T-cell (primary cell): Measurements from ENCODE around the gene POT1. TPM values are rescaled to one million over a fixed set of nuclear protein-coding genes. Genes with fewer than 3 reads are reported as not detected.

Experiments
- ATAC-seq, 4 experiments: fragments of 200-7000 bp in 3 of 4; fragments of 150-1000 bp in 1 of 4; cut with Tn5 transposase; replicated peaks in 1 of 4; 1 replicate in 3 of 4; 2 replicates in 1 of 4; pipeline ENCODE4 v1.10.0; 2021; ENCODE audit warnings: moderate library complexity in 3 of 4, mild to moderate bottlenecking in 2 of 4, moderate number of reproducible peaks in 1 of 4
- CTCF ChIA-PET, 2 donors: fragments of 300-600 bp; sonication (Branson Sonifier 250); formaldehyde crosslinking; loops; one replicate each; lab custom pipeline; 2022; ENCODE audit warnings: antibody characterized with exemption in 2 of 2; lab: Charles Lee
- POLR2A ChIA-PET, 2 donors: fragments of 300-600 bp; sonication (Branson Sonifier 250); formaldehyde crosslinking; loops; one replicate each; lab custom pipeline; 2022; ENCODE audit warnings: antibody characterized with exemption in 2 of 2; lab: Charles Lee
- DNase-seq, 35 experiments: peaks; one replicate each; pipeline versions ENCODE4 v3.0.0 to v3.0.0-alpha.2; 2013 to 2023
- H3K27ac ChIP-seq: one replicate; pipeline ENCODE4 v1.5.1; 2013; ENCODE audit warnings: low read length
- H3K27me3 ChIP-seq, 2 experiments: replicated peaks in 1 of 2; 1 replicate in 1 of 2; 2 replicates in 1 of 2; pipeline versions ENCODE4 v1.6.1 to v1.7.0; 2013; ENCODE audit warnings: low read length in 1 of 2, mixed read lengths in 1 of 2; ENCODE audit not compliant: control insufficient read depth in 2 of 2, insufficient read depth in 2 of 2; ENCODE audit errors: extremely low read depth in 1 of 2
- H3K36me3 ChIP-seq, 2 donors: 1 replicate in 1 of 2; 2 replicates in 1 of 2; pipeline versions ENCODE4 v1.6.1 to v1.7.0; 2013; ENCODE audit warnings: low read length in 1 of 2; ENCODE audit not compliant: control insufficient read depth in 2 of 2, insufficient read depth in 1 of 2; ENCODE audit errors: extremely low read depth in 1 of 2
- H3K4me1 ChIP-seq, 2 experiments: 1 replicate in 1 of 2; 2 replicates in 1 of 2; pipeline versions ENCODE4 v1.6.1 to v1.7.0; 2013; ENCODE audit warnings: low read length in 2 of 2, mixed read lengths in 1 of 2; ENCODE audit not compliant: insufficient read depth in 2 of 2, control insufficient read depth in 1 of 2; ENCODE audit errors: extremely low read depth in 1 of 2
- H3K4me3 ChIP-seq, 2 donors: 1 replicate in 1 of 2; 2 replicates in 1 of 2; pipeline versions ENCODE4 v1.5.1 to v1.7.0; 2013; ENCODE audit warnings: mild to moderate bottlenecking in 2 of 2, low read length in 1 of 2, moderate library complexity in 1 of 2; ENCODE audit not compliant: control insufficient read depth in 1 of 2; ENCODE audit errors: extremely low read depth in 1 of 2
- H3K9me3 ChIP-seq: 2 replicates; pipeline ENCODE4 v1.7.0; 2013
- H3K27ac Mint-ChIP-seq, 2 donors: one replicate each; pipeline ENCODE4 v1.8.0; 2020 to 2021; ENCODE audit warnings: mild to moderate bottlenecking in 2 of 2, mixed read lengths in 2 of 2
- H3K27me3 Mint-ChIP-seq, 2 donors: one replicate each; pipeline ENCODE4 v1.8.0; 2021 to 2022; ENCODE audit warnings: mixed read lengths in 2 of 2
- H3K36me3 Mint-ChIP-seq: one replicate; pipeline ENCODE4 v1.8.0; 2021; ENCODE audit warnings: mixed read lengths
- H3K4me1 Mint-ChIP-seq, 3 donors: one replicate each; pipeline ENCODE4 v1.8.0; 2020 to 2022; ENCODE audit warnings: mixed read lengths in 3 of 3, mild to moderate bottlenecking in 1 of 3
- H3K4me3 Mint-ChIP-seq, 3 donors: one replicate each; pipeline ENCODE4 v1.8.0; 2020 to 2022; ENCODE audit warnings: mild to moderate bottlenecking in 3 of 3, mixed read lengths in 3 of 3, moderate library complexity in 3 of 3
- H3K9me3 Mint-ChIP-seq, 3 donors: one replicate each; pipeline ENCODE4 v1.8.0; 2020 to 2022; ENCODE audit warnings: mixed read lengths in 3 of 3
- WGBS: methylation state at CpG from one replicate; pipeline ENCODE4 v1.1.5; 2013; ENCODE audit warnings: missing lambda C conversion rate; ENCODE audit not compliant: insufficient coverage; 5-methylcytosine and 5-hydroxymethylcytosine counted together
- total RNA-seq, 35 experiments: library from RNA in 6 of 35; stranded (reverse) in 6 of 35; fragments of 120-200 nt in 1 of 35; gene quantifications; one replicate each; pipeline versions ENCODE4 v1.2.1 to v1.2.4 and lab custom pipeline; 2013 to 2026

Gene POT1
- total RNA-seq, 5 donors from 2014 or later (not counting 1 experiment from before 2014, with no cell fraction given), result 17.6 to 27.9 (median 23.2) TPM

DNA sequence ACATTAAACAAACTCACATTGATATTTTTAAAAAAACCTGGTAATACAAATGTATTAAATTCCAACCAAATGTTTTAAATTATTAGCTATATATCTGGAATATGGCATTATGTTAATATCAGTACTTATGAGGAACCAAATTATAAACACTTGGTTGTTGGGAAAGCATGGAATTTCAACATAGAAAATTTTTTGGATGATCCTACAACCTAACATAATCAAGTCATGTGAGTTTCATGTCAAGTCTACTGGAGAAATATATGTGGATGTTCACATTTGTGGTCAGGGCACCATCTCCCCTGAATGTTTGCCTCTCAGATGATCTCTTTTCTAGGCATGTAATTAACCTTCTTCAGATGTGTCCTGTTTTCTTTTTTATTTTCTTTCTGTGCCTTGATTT is 5.2 kb upstream of the POT1 start:
- no peaks in the 10 kb centered on the region for H3K9me3 Mint-ChIP-seq
- ChIA-PET CTCF (no interaction called here), POLR2A (no interaction called here)
- H3K4me3 Mint-ChIP-seq, result no peak overlapping the region
- no peak overlapping the region for H3K27ac Mint-ChIP-seq
- DNase-seq, result no peak
- peaks cover 1 to 8% (median 7%) of the 10 kb centered on the region in 3 donors for H3K4me1 Mint-ChIP-seq
- Histone ChIP-seq H3K27ac (no peak overlapping the region), H3K4me3 (no peak overlapping the region), H3K27me3 (no peaks in the 10 kb centered on the region), H3K4me1 (no peaks in the 10 kb centered on the region), H3K36me3 (no peaks in the 10 kb centered on the region), H3K9me3 (no peaks in the 10 kb centered on the region)
- H3K27me3 Mint-ChIP-seq, result no peaks in the 10 kb centered on the region
- no peaks in the 10 kb centered on the region for H3K36me3 Mint-ChIP-seq
- ATAC-seq, result no peak

DNA sequence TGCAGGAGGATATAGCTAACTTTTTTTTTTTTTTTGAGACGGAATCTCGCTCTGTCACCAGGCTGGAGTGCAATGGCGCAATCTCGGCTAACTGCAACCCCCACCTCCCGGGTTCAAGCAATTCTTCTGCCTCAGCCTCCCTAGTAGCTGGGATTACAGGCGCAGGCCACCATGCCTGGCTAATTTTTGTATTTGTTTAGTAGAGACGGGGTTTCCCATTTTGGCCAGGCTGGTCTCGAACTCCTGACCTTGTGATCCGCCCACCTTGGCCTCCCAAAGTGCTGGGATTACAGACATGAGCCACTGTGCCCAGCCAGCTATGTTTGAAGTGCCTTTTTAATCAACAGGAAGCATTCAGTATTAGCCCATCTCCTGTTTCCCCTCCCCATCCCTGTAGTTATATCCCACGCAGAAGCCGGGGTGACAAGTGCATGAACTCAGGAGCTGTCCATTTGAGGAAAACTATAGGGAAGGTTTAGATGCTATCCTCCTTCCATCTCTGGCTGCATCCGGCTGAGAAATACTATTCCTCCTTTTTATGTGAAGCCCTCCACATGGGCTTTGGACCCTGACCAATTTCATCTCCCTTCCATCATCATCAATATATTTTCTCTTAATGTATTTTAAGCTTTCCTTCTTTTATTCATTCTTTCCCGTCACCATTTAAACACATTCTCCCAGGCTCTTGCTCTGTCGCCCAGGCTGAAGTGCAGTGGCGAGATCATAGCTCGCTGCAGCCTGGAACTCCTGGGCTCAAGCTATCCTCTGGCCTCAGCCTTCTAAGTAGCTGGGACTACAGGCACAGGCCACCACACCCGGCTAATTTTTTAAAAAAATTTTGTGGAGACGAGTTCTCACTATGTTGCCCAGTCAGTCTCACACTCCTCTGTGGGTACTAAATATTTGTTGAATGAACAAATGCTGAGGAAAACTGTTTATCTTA is 1.3 kb upstream of the POT1 start:
- H3K4me1 ChIP-seq, result peaks cover 9% of the 10 kb centered on the region in 2 experiments
- ATAC-seq, result no peak
- no peak overlapping the region for H3K4me3 ChIP-seq
- no peaks in the 10 kb centered on the region for H3K27me3 ChIP-seq
- 89% methylated on average over 8 of the region's 18 CpGs for WGBS
- H3K9me3 Mint-ChIP-seq, result no peaks in the 10 kb centered on the region
- peaks cover 0 to 2% of the 10 kb centered on the region in 2 donors for H3K36me3 ChIP-seq
- H3K27me3 Mint-ChIP-seq, result no peaks in the 10 kb centered on the region
- H3K27ac Mint-ChIP-seq, result peak overlapping the region in 1 of 2 donors; percentile 40
- peaks cover 38 to 40% (median 39%) of the 10 kb centered on the region in 3 donors for H3K4me1 Mint-ChIP-seq
- no peak overlapping the region for H3K27ac ChIP-seq
- peak overlapping the region in 2 of 3 donors; percentile 15 to 22 for H3K4me3 Mint-ChIP-seq
- H3K9me3 ChIP-seq, result no peaks in the 10 kb centered on the region
- ChIA-PET POLR2A (no interaction called here), CTCF (interaction anchor here (0.6 to 0.7 kb wide), 2 partner anchors 9 to 1372 kb away, joined by 4 to 10 read pairs; no protein-coding TSS in a partner anchor)
- peaks cover 17% of the 10 kb centered on the region for H3K36me3 Mint-ChIP-seq
- DNase-seq, result peak in 1 of 35 experiments; percentile 10

DNA sequence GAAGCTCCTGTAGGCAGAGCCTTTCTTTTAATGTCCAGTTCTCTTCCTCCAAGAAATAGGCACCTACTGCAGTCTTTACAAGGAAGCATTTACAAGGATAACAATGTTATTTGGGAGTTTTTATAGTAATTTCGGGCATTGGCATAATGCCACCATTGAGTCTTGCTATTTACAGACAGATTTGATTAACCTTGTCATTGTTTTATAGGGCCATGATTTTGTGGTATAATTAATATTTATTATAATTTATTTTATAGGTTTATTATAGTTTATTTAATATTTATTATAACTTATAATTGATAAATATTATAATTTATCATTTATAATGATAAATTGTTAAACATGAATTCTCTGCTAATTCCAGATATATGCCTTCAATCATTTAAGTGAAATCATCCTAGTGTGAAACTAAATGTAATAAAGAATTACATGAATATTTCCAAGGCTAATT is 573 bp upstream of the POT1 start:
- peak overlapping the region; percentile 95 to 98 (median 96) for H3K4me3 Mint-ChIP-seq
- ATAC-seq (no peak), DNase-seq (no peak)
- CTCF ChIA-PET, result interaction anchor here (0.6 to 0.7 kb wide), 3 partner anchors 8 to 1371 kb away, joined by 3 to 10 read pairs (median 4); no protein-coding TSS in a partner anchor
- no peaks in the 10 kb centered on the region for H3K27me3 Mint-ChIP-seq
- Histone ChIP-seq H3K27ac (peak overlapping the region; percentile 90), H3K4me1 (peaks cover 9 to 11% of the 10 kb centered on the region in 2 experiments), H3K27me3 (no peaks in the 10 kb centered on the region), H3K4me3 (peak overlapping the region; percentile 80 to 89), H3K9me3 (no peaks in the 10 kb centered on the region), H3K36me3 (peaks cover 0 to 6% of the 10 kb centered on the region in 2 donors)
- H3K27ac Mint-ChIP-seq, result peak overlapping the region; percentile 85 to 87
- peaks cover 45 to 46% (median 45%) of the 10 kb centered on the region in 3 donors for H3K4me1 Mint-ChIP-seq
- POLR2A ChIA-PET, result interaction anchor here in 1 of 2 donors (0.5 kb wide), 1 partner anchor 1180 kb away, joined by 3 read pairs; no protein-coding TSS in a partner anchor
- no peaks in the 10 kb centered on the region for H3K9me3 Mint-ChIP-seq
- H3K36me3 Mint-ChIP-seq, result peaks cover 24% of the 10 kb centered on the region
- no CpG with 5 or more reads among the region's 1 CpG for WGBS

DNA sequence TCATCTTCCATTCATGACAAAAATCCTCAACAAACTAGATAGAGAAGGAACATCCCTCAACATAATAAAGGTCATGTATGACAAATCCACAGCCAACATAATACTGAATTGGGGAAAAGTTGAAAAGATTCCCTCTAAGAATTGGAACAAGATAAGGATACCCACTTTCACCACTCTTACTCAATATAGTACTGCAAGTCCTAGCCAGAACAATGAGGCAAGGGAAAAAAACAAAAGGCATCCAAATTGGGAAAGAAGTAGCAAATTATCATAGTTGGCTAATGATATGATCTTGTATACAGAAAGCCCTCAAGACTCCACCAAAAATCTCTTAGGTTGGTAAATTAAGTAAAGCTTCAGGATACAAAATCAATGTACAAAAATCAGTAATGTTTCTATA is 4.7 kb downstream of the POT1 start:
- Mint-ChIP-seq H3K36me3 (peaks cover 42% of the 10 kb centered on the region), H3K9me3 (no peaks in the 10 kb centered on the region), H3K27ac (no peak overlapping the region), H3K27me3 (no peaks in the 10 kb centered on the region), H3K4me1 (peaks cover 73 to 91% (median 75%) of the 10 kb centered on the region in 3 donors), H3K4me3 (no peak overlapping the region)
- no peaks in the 10 kb centered on the region for H3K9me3 ChIP-seq
- peaks cover 0 to 6% of the 10 kb centered on the region in 2 donors for H3K36me3 ChIP-seq
- H3K27me3 ChIP-seq, result no peaks in the 10 kb centered on the region
- no peak overlapping the region for H3K27ac ChIP-seq
- ChIA-PET POLR2A (interaction anchor here in 1 of 2 donors (0.8 kb wide), 1 partner anchor 28 kb away, joined by 5 read pairs; no protein-coding TSS in a partner anchor), CTCF (no interaction called here)
- no peak for ATAC-seq
- H3K4me3 ChIP-seq, result no peak overlapping the region
- peaks cover 9 to 14% of the 10 kb centered on the region in 2 experiments for H3K4me1 ChIP-seq
- no peak for DNase-seq

DNA sequence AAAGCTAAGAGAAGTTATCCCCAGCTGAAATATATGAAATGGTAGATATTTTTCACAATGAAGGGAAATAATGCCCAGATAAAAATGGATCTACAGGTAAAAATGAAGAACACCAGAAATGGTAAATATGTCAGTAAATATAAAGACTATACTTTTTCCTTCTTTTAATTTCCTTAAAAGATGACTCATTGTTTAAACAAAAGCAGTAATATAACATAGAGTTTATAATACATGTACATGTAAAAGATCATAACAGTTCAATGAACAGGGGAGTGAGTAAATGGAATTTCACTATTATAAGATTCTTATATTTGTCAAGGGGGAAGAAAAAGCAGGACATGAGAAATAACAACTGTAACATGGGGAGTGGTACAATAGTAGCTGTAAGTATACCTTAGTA is 7.4 kb downstream of the POT1 start:
- Histone ChIP-seq H3K27me3 (no peaks in the 10 kb centered on the region), H3K27ac (no peak overlapping the region), H3K36me3 (peaks cover 0 to 9% of the 10 kb centered on the region in 2 donors), H3K4me1 (peaks cover 0 to 5% of the 10 kb centered on the region in 2 experiments), H3K9me3 (no peaks in the 10 kb centered on the region), H3K4me3 (no peak overlapping the region)
- Mint-ChIP-seq H3K4me1 (peaks cover 52 to 74% (median 56%) of the 10 kb centered on the region in 3 donors), H3K9me3 (no peaks in the 10 kb centered on the region), H3K27ac (no peak overlapping the region), H3K27me3 (no peaks in the 10 kb centered on the region), H3K36me3 (peaks cover 41% of the 10 kb centered on the region), H3K4me3 (no peak overlapping the region)
- ATAC-seq, result no peak
- no peak for DNase-seq
- ChIA-PET CTCF (interaction anchor here in 1 of 2 donors (0.6 kb wide), 1 partner anchor 8 kb away, joined by 4 read pairs; no protein-coding TSS in a partner anchor), POLR2A (interaction anchor here in 1 of 2 donors (0.6 to 0.7 kb wide), 2 partner anchors 94 to 105 kb away, joined by 3 to 4 read pairs; no protein-coding TSS in a partner anchor)

DNA sequence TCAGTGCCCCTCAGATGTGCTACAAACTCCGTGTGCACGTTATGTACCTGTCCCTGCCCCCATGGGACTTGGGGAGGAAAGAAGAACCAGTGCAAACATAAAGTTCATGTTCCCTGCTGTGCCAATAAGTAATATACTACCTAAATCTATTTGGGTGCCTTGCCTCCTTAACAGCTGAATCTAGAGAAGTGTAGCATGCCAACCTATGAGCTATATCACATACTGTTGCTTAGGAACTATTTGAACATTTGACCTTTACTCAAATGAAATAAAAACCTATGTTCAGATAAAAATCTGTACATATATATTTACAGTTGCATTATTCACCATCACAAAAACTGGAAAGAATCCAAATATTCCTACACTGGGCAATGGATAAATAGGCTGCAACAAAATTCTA is 9.8 kb downstream of the POT1 start:
- DNase-seq (no peak), ATAC-seq (no peak)
- Histone ChIP-seq H3K27me3 (no peaks in the 10 kb centered on the region), H3K9me3 (no peaks in the 10 kb centered on the region), H3K4me1 (peaks cover 0 to 3% of the 10 kb centered on the region in 2 experiments), H3K27ac (no peak overlapping the region), H3K36me3 (peaks cover 0 to 6% of the 10 kb centered on the region in 2 donors), H3K4me3 (no peak overlapping the region)
- Mint-ChIP-seq H3K4me1 (peaks cover 37 to 58% (median 43%) of the 10 kb centered on the region in 3 donors), H3K27me3 (no peaks in the 10 kb centered on the region), H3K27ac (no peak overlapping the region), H3K36me3 (peaks cover 32% of the 10 kb centered on the region), H3K9me3 (no peaks in the 10 kb centered on the region), H3K4me3 (no peak overlapping the region)
- no CpG with 5 or more reads among the region's 2 CpGs for WGBS
- POLR2A ChIA-PET, result no interaction called here
- CTCF ChIA-PET, result interaction anchor here in 1 of 2 donors (0.6 to 1.5 kb wide), 2 partner anchors 10 to 1239 kb away, joined by 3 read pairs; partner anchors contain the start of gene POT1
